Prostate gland (tissue), 2 donors: ENCODE results near the gene SPAG9. TPM values are rescaled to one million over a fixed set of nuclear protein-coding genes. Genes with fewer than 3 reads are reported as not detected.

ENCODE experiments used
- DNase-seq: peaks from one replicate; pipeline ENCODE4 v3.0.0-alpha.2; 2019; ENCODE audit warnings: low spot score
- H3K27ac ChIP-seq, 2 donors: fragments of 200-600 bp; sonication (generic); 2 replicates each; pipeline ENCODE4 v1.5.1; 2017 to 2019
- H3K27me3 ChIP-seq: fragments of 200-600 bp; sonication (generic); replicated peaks from 2 replicates; pipeline ENCODE4 v1.5.1; 2019; ENCODE audit not compliant: insufficient read depth
- H3K36me3 ChIP-seq, 2 donors: fragments of 200-600 bp; sonication (generic); 1 replicate in 1 of 2; 2 replicates in 1 of 2; pipeline versions ENCODE4 v1.5.1 to v1.8.1; 2017 to 2019
- H3K4me1 ChIP-seq: fragments of 200-600 bp; sonication (generic); replicated peaks from 2 replicates; pipeline ENCODE4 v1.5.1; 2019
- H3K4me3 ChIP-seq, 2 donors: fragments of 200-600 bp; sonication (generic); 2 replicates each; pipeline ENCODE4 v1.5.1; 2017 to 2019
- H3K9me3 ChIP-seq: fragments of 200-600 bp; sonication (generic); 2 replicates; pipeline ENCODE4 v1.5.1; 2017
- CTCF ChIP-seq, 4 experiments: fragments of 200-600 bp in 2 of 4; fragments of 450-650 bp in 2 of 4; sonication (generic) in 2 of 4; IDR thresholded peaks; 1 replicate in 3 of 4; 2 replicates in 1 of 4; pipeline ENCODE4 v1.5.1; 2016 to 2019; ENCODE audit warnings: antibody characterized with exemption in 4 of 4, mild to moderate bottlenecking in 2 of 4, moderate library complexity in 2 of 4
- POLR2A ChIP-seq: fragments of 450-650 bp; IDR thresholded peaks from one replicate; pipeline ENCODE4 v1.6.1; 2016; ENCODE audit warnings: antibody characterized with exemption, mild to moderate bottlenecking
- POLR2AphosphoS5 ChIP-seq: sonication (generic); formaldehyde crosslinking; IDR thresholded peaks from one replicate; pipeline ENCODE4 v1.6.1; 2017; ENCODE audit warnings: antibody characterized with exemption
- WGBS: methylation state at CpG from one replicate; pipeline ENCODE4 v1.1.5; 2018; 5-methylcytosine and 5-hydroxymethylcytosine counted together
- intact Hi-C: fragments of 100-400 bp; cut with DNase I; formaldehyde crosslinking; loops from one replicate; pipeline ENCODE4 v1.14.2; 2022
- total RNA-seq, 2 donors: library from RNA; depleted of rRNA; stranded (reverse); fragments of >200 nt; gene quantifications; one replicate each; pipeline ENCODE4 v1.1.0, GENCODE V29; 2016

The SPAG9 gene
- total RNA-seq, 2 donors from 2014 or later, result 48.3 to 98.3 TPM

DNA sequence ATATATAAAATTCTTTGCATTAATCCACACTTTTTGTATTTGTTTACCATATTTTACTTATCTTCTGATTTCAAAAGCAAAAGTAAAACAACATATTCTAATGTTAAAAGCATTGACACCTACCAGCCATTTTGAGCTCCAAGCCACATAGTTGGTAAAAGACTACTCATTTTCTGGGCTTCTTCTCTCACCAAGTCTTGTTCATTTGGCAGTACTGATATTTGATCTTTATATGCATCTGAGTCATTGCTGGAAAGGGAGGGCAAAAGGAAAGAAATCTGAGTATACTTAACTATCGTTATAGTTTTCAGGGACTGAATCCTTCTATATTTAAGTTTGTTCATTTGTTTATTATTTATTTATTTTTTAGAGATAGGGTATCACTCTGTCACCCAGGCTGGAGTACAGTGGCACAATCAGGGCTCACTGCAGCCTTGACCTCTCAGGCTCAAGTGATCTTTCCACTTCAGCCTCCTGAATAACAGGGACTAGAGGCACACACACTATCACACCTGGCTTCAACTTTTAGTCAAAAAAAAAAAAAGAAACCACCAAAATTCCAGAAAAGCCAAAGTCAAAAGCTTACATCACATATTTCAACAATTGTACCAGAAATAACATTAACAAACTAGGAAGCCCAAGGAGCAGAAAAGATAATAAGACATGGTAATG is 133.5 kb downstream of the SPAG9 start:
- no peak overlapping the region for H3K4me3 ChIP-seq
- no peaks in the 10 kb centered on the region for H3K9me3 ChIP-seq
- H3K4me1 ChIP-seq, result no peaks in the 10 kb centered on the region
- H3K27me3 ChIP-seq, result no peaks in the 10 kb centered on the region
- TF ChIP-seq POLR2AphosphoS5 (no peak), CTCF (IDR thresholded peaks at IDR 0.05) (no peak), POLR2A (no peak)
- WGBS, result 42% methylated on average over 1 of the region's 1 CpG
- no peak overlapping the region for H3K27ac ChIP-seq
- intact Hi-C loops, result no loop called here
- no peak for DNase-seq
- H3K36me3 ChIP-seq, result no peaks in the 10 kb centered on the region

DNA sequence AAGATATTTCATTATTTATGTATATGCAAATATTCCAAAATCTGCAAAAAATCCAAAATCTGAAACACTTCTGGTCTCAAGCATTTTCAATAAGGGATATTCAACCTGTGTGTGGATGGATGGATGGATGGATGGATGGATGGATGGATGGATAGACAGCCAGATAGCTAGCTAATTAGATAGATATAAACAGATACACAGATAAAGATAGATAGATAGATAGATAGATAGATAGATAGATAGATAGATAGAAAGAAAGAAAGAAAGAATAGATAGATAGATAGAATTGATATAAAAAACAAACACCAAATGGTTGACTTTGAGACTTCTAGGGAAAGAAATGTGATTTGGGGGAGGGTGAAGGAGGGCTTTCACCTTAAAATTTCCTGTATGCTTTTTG is 139.4 kb downstream of the SPAG9 start:
- intact Hi-C loops, result no loop called here
- H3K27ac ChIP-seq, result no peak overlapping the region
- no peak overlapping the region for H3K4me3 ChIP-seq
- H3K4me1 ChIP-seq, result no peaks in the 10 kb centered on the region
- no peaks in the 10 kb centered on the region for H3K27me3 ChIP-seq
- H3K36me3 ChIP-seq, result no peaks in the 10 kb centered on the region
- H3K9me3 ChIP-seq, result no peaks in the 10 kb centered on the region
- TF ChIP-seq POLR2AphosphoS5 (no peak), POLR2A (no peak), CTCF (IDR thresholded peaks at IDR 0.05) (no peak)
- DNase-seq, result no peak

DNA sequence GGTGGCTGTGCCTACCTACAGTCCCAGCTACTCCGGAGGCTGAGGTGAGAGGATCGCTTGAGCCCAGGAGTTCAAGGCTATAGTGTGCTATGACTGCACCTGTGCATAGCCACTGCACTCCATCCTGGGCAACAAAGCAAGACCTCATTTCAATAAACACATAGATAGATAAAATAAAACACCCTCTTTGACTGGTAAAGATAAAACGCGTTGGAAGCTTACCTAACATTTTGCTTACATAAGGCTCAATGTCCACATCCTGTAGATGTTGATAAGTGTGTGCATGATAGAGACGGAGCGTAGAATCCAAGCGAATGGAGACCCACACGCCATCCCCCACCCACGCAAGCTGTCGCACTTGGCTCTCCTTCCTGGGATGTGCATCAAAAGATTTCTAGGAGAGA is 141.1 kb downstream of the SPAG9 start:
- no peaks in the 10 kb centered on the region for H3K36me3 ChIP-seq

DNA sequence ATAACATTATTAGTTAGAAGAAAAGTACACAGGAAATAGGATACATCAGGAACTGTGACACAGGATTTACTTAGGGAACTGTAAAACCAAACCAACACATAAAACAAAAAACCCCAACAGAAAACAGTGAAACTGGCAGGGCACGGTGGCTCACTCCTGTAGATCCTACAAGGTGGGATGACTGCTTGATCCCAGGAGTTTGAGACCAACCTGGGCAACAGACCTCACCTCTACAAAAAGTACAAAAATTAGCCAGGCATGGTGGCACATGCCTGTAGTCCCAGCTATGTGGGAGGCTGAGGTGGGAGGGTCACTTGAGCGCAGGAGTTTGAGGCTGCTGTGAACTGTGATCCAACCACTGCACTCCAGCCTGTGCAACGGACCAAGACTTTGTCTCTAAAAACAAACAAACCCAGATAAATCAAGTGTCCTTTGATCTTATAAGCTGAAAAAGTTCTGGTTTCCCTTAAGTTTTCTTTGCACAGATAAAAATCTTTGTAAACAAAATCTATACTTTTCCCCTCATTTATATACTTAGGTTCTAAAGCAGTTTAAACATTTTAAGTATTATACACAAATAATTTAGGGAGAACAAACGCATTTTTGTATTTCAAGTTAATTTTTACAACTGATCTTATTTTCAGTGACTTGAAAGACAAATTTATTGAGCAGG is 143.0 kb downstream of the SPAG9 start:
- no peaks in the 10 kb centered on the region for H3K9me3 ChIP-seq
- WGBS, result 43% methylated on average over 4 of the region's 4 CpGs
- no peaks in the 10 kb centered on the region for H3K36me3 ChIP-seq
- no peaks in the 10 kb centered on the region for H3K27me3 ChIP-seq
- H3K4me3 ChIP-seq, result no peak overlapping the region
- H3K27ac ChIP-seq, result peak overlapping the region; percentile 46 to 68
- TF ChIP-seq POLR2AphosphoS5 (peak; percentile 51), CTCF (IDR thresholded peaks at IDR 0.05) (no peak), POLR2A (no peak)
- no peak for DNase-seq
- intact Hi-C loops, result no loop called here
- peaks cover 6% of the 10 kb centered on the region for H3K4me1 ChIP-seq

More for the DNA sequence above, 141.1 kb downstream of the SPAG9 start:
- Histone ChIP-seq H3K4me1 (peaks cover 6% of the 10 kb centered on the region), H3K27me3 (no peaks in the 10 kb centered on the region), H3K9me3 (no peaks in the 10 kb centered on the region), H3K27ac (no peak overlapping the region), H3K4me3 (no peak overlapping the region)
- intact Hi-C loops, result no loop called here
- no peak for TF ChIP-seq CTCF (IDR thresholded peaks at IDR 0.05)
- no peak for TF ChIP-seq POLR2AphosphoS5
- TF ChIP-seq POLR2A, result no peak
- DNase-seq, result no peak
- 91% methylated on average over 10 of the region's 10 CpGs for WGBS
